ENCODE results near the gene ATXN7L1.

GRCh38 chr7:105623378-105623777 lies 253.0 kb downstream of the ATXN7L1 start:
- TF ChIP-seq, protein P1, sequence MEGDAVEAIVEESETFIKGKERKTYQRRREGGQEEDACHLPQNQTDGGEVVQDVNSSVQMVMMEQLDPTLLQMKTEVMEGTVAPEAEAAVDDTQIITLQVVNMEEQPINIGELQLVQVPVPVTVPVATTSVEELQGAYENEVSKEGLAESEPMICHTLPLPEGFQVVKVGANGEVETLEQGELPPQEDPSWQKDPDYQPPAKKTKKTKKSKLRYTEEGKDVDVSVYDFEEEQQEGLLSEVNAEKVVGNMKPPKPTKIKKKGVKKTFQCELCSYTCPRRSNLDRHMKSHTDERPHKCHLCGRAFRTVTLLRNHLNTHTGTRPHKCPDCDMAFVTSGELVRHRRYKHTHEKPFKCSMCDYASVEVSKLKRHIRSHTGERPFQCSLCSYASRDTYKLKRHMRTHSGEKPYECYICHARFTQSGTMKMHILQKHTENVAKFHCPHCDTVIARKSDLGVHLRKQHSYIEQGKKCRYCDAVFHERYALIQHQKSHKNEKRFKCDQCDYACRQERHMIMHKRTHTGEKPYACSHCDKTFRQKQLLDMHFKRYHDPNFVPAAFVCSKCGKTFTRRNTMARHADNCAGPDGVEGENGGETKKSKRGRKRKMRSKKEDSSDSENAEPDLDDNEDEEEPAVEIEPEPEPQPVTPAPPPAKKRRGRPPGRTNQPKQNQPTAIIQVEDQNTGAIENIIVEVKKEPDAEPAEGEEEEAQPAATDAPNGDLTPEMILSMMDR (IDR thresholded peaks at IDR 0.05) = no peak
- TF ChIP-seq POLR2A (IDR thresholded peaks at IDR 0.05) = no peak
